Activated T-helper 1 cell treated with Interleukin-2 at 50 U/mL for 16 hours (primary cell): ENCODE results near the gene ZNF484.
"Not testable (repeated sequence)": the region's sequence is repeated elsewhere in the genome, so short reads cannot be mapped to it uniquely, and the experiment has no call there.

Experiments used
- DNase-seq: peaks from one replicate; pipeline ENCODE4 v3.0.0-alpha.2; 2020; ENCODE audit warnings: low read depth

ZNF484 gene

GRCh38 chr9:92860867-92861266 lies 17.0 kb downstream of the ZNF484 start:
- no peak for DNase-seq

GRCh38 chr9:92857236-92857635 lies 20.6 kb downstream of the ZNF484 start:
- DNase-seq, result no peak

GRCh38 chr9:92853716-92854115 lies 24.1 kb downstream of the ZNF484 start:
- no peak for DNase-seq

- no peak for DNase-seq
Observed at GRCh38 chr9:92850898-92851297, 26.9 kb downstream of the ZNF484 start.

- not testable (repeated sequence) for DNase-seq
Observed at GRCh38 chr9:92848740-92849139, 29.1 kb downstream of the ZNF484 start.

GRCh38 chr9:92846662-92847145 lies 31.1 kb downstream of the ZNF484 start:
- no peak for DNase-seq

- not testable (repeated sequence) for DNase-seq
Observed at GRCh38 chr9:92838411-92838810, 39.4 kb downstream of the ZNF484 start.

GRCh38 chr9:92837191-92837590 lies 40.6 kb downstream of the ZNF484 start:
- DNase-seq, result no peak

- no peak for DNase-seq
Observed at GRCh38 chr9:92829420-92829819, 48.4 kb downstream of the ZNF484 start.

GRCh38 chr9:92825065-92825464 lies 52.8 kb downstream of the ZNF484 start:
- DNase-seq, result not testable (repeated sequence)

GRCh38 chr9:92820964-92821363 lies 56.9 kb downstream of the ZNF484 start:
- DNase-seq, result no peak

GRCh38 chr9:92819898-92820297 lies 57.9 kb downstream of the ZNF484 start:
- not testable (repeated sequence) for DNase-seq

- DNase-seq, result not testable (repeated sequence)
Observed at GRCh38 chr9:92809629-92810326, 68.1 kb downstream of the ZNF484 start.

- peak; percentile 20 for DNase-seq
Observed at GRCh38 chr9:92808726-92809451, 68.9 kb downstream of the ZNF484 start.

GRCh38 chr9:92807757-92808725 lies 69.8 kb downstream of the ZNF484 start:
- DNase-seq, result peak; percentile 18

GRCh38 chr9:92807031-92807756 lies 70.6 kb downstream of the ZNF484 start:
- DNase-seq, result no peak

- DNase-seq, result no peak
Observed at GRCh38 chr9:92804727-92805126, 73.1 kb downstream of the ZNF484 start.

- DNase-seq, result no peak
Observed at GRCh38 chr9:92798358-92798757, 79.5 kb downstream of the ZNF484 start.

GRCh38 chr9:92796337-92796804 lies 81.5 kb downstream of the ZNF484 start:
- not testable (repeated sequence) for DNase-seq

GRCh38 chr9:92795598-92796336 lies 82.1 kb downstream of the ZNF484 start:
- DNase-seq, result no peak
